ENCODE data around the gene PHACTR1.

Gene PHACTR1

DNA sequence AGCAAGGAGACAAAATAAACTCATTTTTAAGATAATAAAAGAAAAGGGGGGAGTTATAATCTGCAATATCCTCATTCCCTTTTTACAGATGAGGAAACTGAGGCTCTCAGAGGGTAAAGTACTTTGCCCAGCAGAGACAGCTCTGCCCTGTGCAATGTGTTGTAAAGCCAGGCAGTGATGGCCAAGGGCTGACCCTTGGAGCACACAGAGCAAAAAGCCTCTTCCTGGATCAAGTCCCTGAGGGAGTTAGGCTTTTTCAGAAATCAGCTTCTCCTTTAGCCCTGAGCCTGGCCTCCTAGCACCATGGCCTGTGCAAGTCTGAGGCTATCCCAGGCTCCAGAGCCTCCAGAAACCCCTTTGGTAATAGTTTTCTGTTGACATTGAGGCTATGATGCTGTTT is 234.8 kb downstream of the PHACTR1 start:
- DNase-seq (ENCODE audit: extremely low spot score), result no peak
- POLR2A ChIA-PET, result no interaction called here
- CTCF ChIA-PET, result no interaction called here
- TF ChIP-seq TARDBP (IDR thresholded peaks at IDR 0.05), result no peak

DNA sequence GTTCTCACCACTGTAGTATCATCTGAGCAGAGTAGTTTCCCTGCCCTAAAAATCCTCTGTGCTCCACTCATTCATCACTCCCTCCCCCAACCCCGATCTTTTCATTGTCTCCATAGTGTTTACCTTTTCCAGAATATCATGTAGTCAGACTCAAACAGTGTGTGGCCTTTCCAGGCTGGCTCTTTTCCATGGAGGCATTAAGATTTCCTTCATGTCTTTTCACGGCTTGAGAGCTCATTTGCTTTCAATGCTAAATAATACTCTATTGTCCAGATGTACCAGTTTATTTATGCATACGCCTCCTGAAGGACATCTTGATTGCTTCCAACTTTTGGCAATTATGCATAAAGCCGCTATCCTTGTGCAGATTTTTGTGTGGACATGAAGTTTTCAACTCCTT is 235.8 kb downstream of the PHACTR1 start:
- ChIA-PET POLR2A (no interaction called here), CTCF (no interaction called here)
- no peak for TF ChIP-seq SP1 (IDR thresholded peaks at IDR 0.05)
- no peak for TF ChIP-seq HDGF (IDR thresholded peaks at IDR 0.05; ENCODE audit: borderline replicate concordance)
- DNase-seq (ENCODE audit: extremely low spot score), result no peak

DNA sequence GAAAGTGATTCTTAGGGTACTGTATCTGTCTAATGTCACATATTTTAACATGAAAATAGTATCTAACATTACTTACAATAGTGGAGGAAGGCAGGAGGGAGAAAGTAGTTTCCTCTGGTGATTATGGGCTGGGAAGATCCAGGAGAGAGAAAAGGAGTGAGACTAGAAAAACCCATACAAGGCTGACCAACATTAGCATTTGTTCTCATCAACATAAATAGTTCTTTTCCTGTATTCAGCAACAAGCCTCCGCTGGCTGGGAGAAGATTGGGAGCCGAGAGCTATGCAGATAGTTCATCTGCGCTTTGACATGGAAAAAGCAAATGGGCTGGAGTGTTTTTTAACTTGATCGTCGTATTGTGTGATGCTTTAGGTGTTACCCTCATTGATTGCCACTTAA is 239.4 kb downstream of the PHACTR1 start:
- CTCF ChIA-PET, result no interaction called here
- no peak for DNase-seq (ENCODE audit: extremely low spot score)
- POLR2A ChIA-PET, result no interaction called here
- TF ChIP-seq, protein P1, sequence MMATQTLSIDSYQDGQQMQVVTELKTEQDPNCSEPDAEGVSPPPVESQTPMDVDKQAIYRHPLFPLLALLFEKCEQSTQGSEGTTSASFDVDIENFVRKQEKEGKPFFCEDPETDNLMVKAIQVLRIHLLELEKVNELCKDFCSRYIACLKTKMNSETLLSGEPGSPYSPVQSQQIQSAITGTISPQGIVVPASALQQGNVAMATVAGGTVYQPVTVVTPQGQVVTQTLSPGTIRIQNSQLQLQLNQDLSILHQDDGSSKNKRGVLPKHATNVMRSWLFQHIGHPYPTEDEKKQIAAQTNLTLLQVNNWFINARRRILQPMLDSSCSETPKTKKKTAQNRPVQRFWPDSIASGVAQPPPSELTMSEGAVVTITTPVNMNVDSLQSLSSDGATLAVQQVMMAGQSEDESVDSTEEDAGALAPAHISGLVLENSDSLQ (IDR thresholded peaks at IDR 0.05), result no peak
- TF ChIP-seq ARNT (IDR thresholded peaks at IDR 0.05) (no peak), TARDBP (IDR thresholded peaks at IDR 0.05) (no peak), FOXM1 (IDR thresholded peaks at IDR 0.05; ENCODE audit: borderline replicate concordance) (no peak), SUZ12 (IDR thresholded peaks at IDR 0.05) (no peak), NFRKB (IDR thresholded peaks at IDR 0.05) (no peak), SP1 (IDR thresholded peaks at IDR 0.05) (no peak), L3MBTL2 (conservative IDR thresholded peaks at IDR 0.05) (no peak), BHLHE40 (IDR thresholded peaks at IDR 0.05; ENCODE audit: borderline replicate concordance) (no peak)

DNA sequence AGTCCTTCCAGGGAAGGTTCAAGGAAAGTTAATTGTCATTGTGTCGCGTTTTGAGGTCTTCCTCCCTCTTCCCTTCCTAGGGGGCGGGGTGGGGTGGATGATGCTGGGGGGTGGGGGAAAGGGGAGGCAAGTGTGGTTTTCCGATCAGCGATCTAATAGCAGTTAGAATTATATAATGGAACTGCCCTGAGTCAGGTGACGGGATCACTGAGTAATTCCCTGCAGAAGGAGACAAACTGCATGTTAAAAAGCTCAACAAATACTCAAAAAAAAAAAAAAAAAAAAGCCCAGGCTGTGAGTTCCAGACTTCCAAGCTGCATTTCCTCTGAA is 240.4 kb downstream of the PHACTR1 start:
- POLR2A ChIA-PET, result no interaction called here
- CTCF ChIA-PET, result no interaction called here
- no peak for TF ChIP-seq ZNF384 (IDR thresholded peaks at IDR 0.05)
- no peak for TF ChIP-seq L3MBTL2 (conservative IDR thresholded peaks at IDR 0.05)
- TF ChIP-seq FOXK2 (IDR thresholded peaks at IDR 0.05), result no peak
- no peak for TF ChIP-seq FOXA1 (IDR thresholded peaks at IDR 0.05)
- no peak for TF ChIP-seq CTBP1 (IDR thresholded peaks at IDR 0.05; ENCODE audit: borderline replicate concordance)
- TF ChIP-seq HDGF (IDR thresholded peaks at IDR 0.05; ENCODE audit: borderline replicate concordance), result no peak
- no peak for TF ChIP-seq FOXM1 (IDR thresholded peaks at IDR 0.05; ENCODE audit: borderline replicate concordance)
- no peak for DNase-seq (ENCODE audit: extremely low spot score)

DNA sequence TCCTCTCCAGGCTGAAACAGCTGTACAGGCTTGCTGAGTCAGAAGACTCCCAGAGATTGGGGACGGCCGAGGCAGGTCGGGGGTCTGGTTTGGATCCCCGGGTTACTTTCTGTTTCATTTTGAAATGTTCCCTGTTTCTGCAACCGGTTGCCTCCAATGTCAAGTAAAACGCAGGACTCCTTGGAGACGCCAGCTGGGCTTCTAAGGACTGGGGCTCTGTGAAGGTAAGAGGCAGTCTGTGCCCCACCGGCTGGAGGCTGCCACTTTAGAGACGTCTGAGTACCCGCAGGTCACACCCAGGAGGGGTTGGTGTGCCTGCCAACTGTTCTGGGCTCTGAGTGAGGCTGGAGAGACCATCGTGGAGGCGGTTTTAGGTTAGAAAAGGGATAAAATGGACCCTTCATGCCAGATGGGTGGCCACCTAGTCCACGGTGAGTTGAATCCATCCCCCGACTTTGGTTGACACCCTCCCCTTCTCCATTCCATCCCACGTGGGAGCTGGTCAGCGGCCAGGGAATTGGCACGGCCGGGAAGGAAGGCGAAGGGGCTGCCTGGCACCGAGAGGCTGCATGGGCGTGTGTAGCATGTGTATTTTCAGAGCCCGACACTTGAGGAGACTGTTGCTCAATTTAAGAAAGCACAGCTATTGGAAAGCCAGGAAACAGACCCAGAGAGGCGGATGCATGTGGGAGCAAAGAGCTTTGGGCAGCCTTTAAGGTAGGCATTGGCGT is 240.9 kb downstream of the PHACTR1 start:
- ChIA-PET POLR2A (no interaction called here), CTCF (interaction anchor here (0.8 kb wide), 1 partner anchor 617 kb away, joined by 3 read pairs; the partner anchor contains the start of gene SIRT5)
- DNase-seq (ENCODE audit: extremely low spot score), result no peak
- TF ChIP-seq SUZ12 (IDR thresholded peaks at IDR 0.05) (no peak), SP1 (IDR thresholded peaks at IDR 0.05) (no peak), L3MBTL2 (conservative IDR thresholded peaks at IDR 0.05) (no peak), FOXA1 (IDR thresholded peaks at IDR 0.05) (no peak), NFRKB (IDR thresholded peaks at IDR 0.05) (no peak), LEF1 (IDR thresholded peaks at IDR 0.05; ENCODE audit: borderline replicate concordance) (no peak), CTBP1 (IDR thresholded peaks at IDR 0.05; ENCODE audit: borderline replicate concordance) (no peak), FOXM1 (IDR thresholded peaks at IDR 0.05; ENCODE audit: borderline replicate concordance) (no peak), HDGF (IDR thresholded peaks at IDR 0.05; ENCODE audit: borderline replicate concordance) (no peak), ARNT (IDR thresholded peaks at IDR 0.05) (no peak)
- TF ChIP-seq, protein P1 (IDR thresholded peaks at IDR 0.05), result no peak

DNA sequence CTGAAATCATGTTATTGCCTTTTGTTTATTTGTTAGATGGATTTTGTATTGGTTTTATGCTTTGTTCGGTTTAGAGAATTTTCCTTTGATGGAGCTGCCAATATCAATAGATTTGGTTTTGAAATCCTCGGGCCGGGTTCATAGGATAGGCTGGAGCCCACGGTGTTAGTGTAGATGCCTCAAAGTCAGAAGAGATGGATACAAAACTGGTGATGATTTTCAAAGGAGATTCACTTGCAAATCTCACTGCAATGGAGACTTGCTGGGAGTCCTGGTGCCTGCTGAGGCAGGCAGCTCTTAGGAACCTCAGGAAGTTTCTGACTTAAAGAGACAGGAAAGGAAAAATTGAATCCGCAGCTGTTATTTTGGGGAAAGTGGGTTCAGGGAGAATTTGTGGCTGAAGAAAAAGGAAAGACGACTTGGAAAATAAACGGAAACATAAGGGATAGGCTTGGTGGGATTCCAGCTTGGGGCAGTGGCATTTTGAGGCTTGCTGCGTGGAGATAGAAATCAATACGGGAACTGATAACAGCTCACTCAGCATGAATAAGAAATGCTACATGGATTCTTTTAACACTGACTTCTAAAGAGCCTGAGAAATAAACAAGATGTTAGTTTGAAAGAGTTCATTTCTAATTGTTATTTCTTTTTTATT is 241.6 kb downstream of the PHACTR1 start:
- POLR2A ChIA-PET, result no interaction called here
- no peak for DNase-seq (ENCODE audit: extremely low spot score)
- CTCF ChIA-PET, result interaction anchor here (0.8 kb wide), 1 partner anchor 616 kb away, joined by 3 read pairs; the partner anchor contains the start of gene SIRT5
- TF ChIP-seq ELF4 (IDR thresholded peaks at IDR 0.05) (no peak), FOXA1 (IDR thresholded peaks at IDR 0.05) (no peak), SP1 (IDR thresholded peaks at IDR 0.05) (no peak), ARNT (IDR thresholded peaks at IDR 0.05) (no peak), SUZ12 (IDR thresholded peaks at IDR 0.05) (no peak), TARDBP (IDR thresholded peaks at IDR 0.05) (no peak), CTBP1 (IDR thresholded peaks at IDR 0.05; ENCODE audit: borderline replicate concordance) (no peak), L3MBTL2 (conservative IDR thresholded peaks at IDR 0.05) (no peak), NFRKB (IDR thresholded peaks at IDR 0.05) (no peak), HDGF (IDR thresholded peaks at IDR 0.05; ENCODE audit: borderline replicate concordance) (no peak)
- TF ChIP-seq, protein P1 (IDR thresholded peaks at IDR 0.05), result no peak

DNA sequence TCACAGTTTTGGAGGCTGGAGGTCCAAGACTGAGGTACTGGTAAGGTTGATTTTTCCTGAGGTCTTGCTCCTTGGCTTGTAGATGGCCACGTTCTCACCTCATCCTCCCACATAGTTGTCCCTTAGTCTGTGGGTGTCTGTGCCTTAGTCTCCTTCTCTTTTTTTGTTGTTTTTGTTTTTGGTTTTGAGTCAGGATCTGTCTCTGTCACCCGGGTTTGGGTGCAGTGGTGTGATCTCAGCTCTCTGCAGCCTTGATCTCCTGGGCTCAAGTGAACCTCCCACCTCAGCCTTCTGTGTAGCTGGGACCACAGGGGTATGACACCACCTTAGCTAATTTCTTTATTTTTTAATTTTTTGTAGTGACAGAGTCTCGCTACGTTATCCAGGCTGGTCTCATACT is 245.2 kb downstream of the PHACTR1 start:
- CTCF ChIA-PET, result no interaction called here
- POLR2A ChIA-PET, result no interaction called here
- TF ChIP-seq L3MBTL2 (conservative IDR thresholded peaks at IDR 0.05), result no peak
- no peak for TF ChIP-seq ELF4 (IDR thresholded peaks at IDR 0.05)
- TF ChIP-seq HDGF (IDR thresholded peaks at IDR 0.05; ENCODE audit: borderline replicate concordance), result no peak
- TF ChIP-seq BHLHE40 (IDR thresholded peaks at IDR 0.05; ENCODE audit: borderline replicate concordance), result no peak
- no peak for TF ChIP-seq TARDBP (IDR thresholded peaks at IDR 0.05)
- TF ChIP-seq FOXK2 (IDR thresholded peaks at IDR 0.05), result no peak
- no peak for TF ChIP-seq ARNT (IDR thresholded peaks at IDR 0.05)
- TF ChIP-seq SP1 (IDR thresholded peaks at IDR 0.05), result no peak
- TF ChIP-seq, protein P1 (IDR thresholded peaks at IDR 0.05), result no peak
- no peak for TF ChIP-seq LEF1 (IDR thresholded peaks at IDR 0.05; ENCODE audit: borderline replicate concordance)
- no peak for TF ChIP-seq SUZ12 (IDR thresholded peaks at IDR 0.05)
- no peak for TF ChIP-seq FOXA1 (IDR thresholded peaks at IDR 0.05)
- TF ChIP-seq ZNF384 (IDR thresholded peaks at IDR 0.05), result no peak
- no peak for TF ChIP-seq FOXM1 (IDR thresholded peaks at IDR 0.05; ENCODE audit: borderline replicate concordance)
- no peak for TF ChIP-seq NFRKB (IDR thresholded peaks at IDR 0.05)
- TF ChIP-seq CTBP1 (IDR thresholded peaks at IDR 0.05; ENCODE audit: borderline replicate concordance), result no peak
- no peak for DNase-seq (ENCODE audit: extremely low spot score)
